DMS153 (cell line): ENCODE measurements around the gene KIF25.
"Not testable (repeated sequence)": the region's sequence is repeated elsewhere in the genome, so short reads cannot be mapped to it uniquely, and the experiment has no call there.

Experiments used
- DNase-seq: peaks from one replicate; lab custom pipeline; 2025; lab: John Stamatoyannopoulos, UW

KIF25 gene

DNA sequence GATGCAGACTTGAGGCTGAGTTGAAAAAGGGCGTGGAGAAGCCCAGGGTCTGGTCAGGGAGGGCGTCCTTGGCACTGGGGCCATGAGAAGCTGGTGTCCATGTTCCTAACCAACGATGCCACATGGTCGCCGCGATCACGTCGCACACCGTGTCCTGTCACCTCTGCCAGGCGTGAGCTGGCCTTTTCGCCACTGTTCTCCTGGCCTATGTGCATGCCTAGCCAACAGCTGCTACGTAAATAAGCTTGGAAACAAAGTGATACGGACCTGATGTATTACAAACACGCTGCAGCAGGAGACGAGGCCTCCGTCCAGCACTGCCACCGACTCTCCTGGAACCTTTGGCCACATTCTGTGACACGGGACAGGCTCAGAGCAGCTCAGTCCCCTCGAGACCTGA, 22.0 kb upstream of the KIF25 start:
- no peak for DNase-seq

DNA sequence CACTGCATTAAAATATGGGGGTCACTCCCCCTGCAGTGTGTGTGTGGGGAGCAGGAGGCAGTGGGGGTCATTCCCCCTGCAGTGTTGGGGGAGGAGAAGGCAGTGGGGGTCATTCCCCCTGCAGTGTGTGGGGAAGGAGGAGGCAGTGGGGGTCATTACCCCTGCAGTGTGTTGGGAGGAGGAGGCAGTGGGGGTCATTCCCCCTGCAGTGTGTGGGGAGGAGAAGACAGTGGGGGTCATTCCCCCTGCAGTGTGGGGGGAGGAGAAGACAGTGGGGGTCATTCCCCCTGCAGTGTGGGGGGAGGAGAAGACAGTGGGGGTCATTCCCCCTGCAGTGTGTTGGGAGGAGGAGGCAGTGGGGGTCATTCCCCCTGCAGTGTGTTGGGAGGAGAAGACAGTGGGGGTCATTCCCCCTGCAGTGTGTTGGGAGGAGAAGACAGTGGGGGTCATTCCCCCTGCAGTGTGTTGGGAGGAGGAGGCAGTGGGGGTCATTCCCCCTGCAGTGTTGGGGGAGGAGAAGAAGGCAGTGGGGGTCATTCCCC, 21.3 kb upstream of the KIF25 start:
- not testable (repeated sequence) for DNase-seq

DNA sequence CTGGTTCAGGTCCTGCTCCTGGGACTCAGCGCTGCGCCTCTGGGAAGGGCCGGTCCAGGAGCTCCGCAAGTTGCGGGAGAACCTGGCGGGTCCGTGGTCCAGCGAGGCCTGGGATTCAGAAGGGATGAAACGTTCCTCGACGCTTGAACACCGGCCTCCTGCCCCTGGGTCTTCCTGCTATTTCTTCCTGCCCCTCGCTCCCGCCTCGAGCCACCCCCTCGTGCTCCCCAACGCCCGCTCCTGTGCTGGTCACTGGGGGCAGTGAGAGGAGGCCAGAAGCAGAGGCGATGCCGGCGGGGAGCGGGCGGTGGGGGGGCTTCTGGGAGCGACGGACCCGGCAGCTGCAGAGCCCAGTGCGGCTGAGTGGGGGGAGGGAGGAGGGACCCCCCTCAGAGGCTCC, 20.8 kb upstream of the KIF25 start:
- no peak for DNase-seq

DNA sequence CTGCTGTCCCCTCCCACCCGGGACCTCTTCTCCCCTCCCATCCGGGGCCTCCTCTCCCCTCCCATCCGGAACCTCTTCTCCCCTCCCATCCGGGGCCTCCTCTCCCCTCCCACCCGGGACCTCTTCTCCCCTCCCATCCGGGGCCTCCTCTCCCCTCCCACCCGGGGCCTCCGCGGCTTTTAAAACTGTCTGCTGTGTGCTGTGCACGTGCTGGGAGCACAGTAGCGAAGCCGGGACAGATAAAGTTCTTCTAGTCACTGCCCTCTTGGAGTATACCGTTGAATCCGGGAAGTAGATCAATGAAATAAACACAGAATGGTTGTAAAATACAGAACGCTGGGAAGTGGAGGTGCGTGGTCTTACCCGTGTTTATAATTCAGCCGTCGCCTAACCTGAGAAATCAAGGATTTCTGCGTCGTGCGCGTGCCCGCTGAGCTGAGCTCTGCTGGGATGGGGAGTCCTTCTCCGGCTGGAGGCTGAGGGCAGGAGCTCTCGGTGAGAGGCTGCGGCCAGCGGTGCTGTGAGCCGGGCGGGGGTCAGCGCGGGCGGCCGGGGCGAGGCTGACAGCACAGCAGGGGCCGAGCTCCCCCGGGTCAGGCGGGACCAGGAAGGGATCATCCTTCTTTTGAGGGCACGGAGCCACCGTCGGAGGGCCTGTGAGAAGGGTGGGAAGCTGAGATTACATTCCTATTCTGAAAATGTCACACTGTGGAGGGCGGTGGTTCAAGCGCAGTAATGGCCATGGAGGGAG, 19.6 kb upstream of the KIF25 start:
- DNase-seq = no peak

DNA sequence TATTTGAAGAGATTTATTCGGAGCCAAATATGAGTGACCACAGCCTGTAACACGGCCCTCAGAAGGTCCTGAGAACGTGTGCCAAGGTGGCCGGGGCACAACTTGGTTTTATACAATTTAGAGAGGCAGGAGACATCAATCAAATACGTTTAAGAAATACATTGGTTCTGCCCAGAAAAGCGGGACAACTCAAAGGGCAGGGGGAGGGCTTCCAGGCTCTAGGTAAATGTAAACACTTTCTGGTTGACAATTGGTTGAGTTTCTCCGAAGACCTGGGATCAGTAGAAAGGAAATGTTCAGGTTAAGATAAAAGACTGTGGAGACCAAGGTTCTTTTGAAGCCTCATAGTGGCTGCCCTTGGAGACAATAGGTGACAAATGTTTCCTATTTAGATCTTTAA, 18.9 kb upstream of the KIF25 start:
- no peak for DNase-seq

DNA sequence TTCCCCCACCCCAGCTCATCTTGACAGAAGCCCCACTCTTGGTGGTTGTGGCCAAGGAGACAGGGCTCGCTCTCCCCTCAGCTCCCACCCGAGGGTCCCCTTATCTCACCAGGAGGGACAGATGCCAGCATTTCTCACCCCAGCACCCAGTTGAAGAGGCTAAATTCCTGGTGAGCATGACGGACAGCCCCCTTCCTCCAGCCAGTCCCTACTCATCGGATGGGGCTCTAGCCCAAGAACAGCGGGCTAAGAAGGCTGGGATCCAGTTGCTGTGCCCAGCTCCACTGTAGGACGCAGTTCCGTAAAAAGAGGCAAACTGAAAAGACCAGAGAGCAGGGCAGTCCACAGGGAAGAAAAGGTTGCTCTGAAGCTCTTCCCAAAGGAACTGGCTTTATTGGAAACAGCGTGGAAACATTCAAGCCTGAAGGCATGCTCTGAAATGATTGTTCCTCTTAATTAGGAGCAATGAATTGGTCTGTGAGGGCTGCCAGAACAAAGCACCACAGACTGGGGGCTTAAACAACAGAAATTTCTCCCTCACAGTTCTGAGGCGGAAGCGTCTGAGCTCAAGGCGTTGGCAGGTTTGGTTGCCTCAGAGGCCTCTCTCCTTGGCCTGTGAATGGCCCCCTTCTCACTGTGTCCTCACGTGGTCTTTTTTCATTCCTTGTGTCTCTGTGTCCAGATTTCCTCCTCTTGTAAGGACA, 17.9 kb upstream of the KIF25 start:
- DNase-seq = no peak

GRCh38 chr6:167980911-167981580, 16.4 kb upstream of the KIF25 start:
- DNase-seq = no peak

DNA sequence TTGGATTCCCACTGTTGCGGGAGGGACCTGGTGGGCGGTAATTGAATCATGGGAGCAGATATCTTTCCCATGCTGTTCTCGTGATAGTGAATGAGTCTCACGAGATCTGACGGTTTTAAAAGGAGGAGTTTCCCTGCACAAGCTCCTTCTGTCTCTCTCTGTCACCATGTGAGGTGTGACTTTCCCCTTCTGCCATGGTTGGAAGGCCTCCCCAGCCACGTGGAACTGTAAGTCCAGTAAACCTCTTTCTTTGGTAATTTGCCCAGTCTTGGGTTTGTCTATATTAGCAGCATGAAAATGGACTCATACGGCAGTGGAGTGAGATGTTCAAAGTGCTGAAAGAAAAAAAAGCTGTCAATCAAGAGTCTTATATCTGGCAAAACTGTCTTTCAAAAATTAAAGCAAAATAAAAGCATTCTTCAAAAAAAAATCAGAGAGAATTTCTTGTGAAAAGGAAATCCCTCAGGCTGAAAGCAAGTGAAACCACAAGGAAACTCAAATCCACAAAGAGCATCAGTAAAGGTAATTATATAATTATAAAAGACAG, 15.5 kb upstream of the KIF25 start:
- DNase-seq = no peak

GRCh38 chr6:167984144-167984719, 13.2 kb upstream of the KIF25 start:
- no peak for DNase-seq

DNA sequence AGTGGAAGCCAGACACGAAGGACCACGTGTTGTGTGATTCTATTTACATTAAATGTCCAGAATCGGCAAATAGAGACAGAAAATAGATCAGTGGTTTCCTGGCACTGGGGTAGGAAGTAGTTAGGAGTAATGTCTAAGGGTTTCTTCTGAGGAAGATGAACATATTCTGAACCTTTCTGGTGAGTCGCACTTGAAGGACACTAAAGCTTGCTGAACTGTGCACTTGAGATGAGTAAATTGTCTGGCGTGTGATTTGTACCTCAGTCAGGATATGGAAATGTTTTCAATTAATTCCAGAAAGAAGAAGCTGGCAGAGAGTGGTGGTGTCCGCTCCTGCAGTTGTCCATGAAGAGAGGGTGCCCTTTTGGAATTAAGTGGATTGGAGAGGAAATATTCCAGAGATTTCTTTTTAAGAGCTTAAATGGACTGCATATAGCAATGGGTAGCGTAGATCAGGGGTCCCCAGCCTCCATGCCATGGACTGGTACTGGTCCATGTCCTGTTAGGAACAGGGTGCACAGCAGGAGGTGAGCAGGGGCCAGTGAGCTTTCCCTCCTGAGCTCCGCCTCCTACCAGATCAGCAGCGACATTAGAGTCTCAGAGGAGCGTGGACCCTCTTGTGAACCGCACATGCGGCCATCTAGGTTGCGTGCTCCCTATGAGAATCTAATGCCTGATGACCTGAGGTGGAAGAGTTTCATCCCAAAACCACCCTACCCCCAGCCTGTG, 12.4 kb upstream of the KIF25 start:
- DNase-seq = no peak

DNA sequence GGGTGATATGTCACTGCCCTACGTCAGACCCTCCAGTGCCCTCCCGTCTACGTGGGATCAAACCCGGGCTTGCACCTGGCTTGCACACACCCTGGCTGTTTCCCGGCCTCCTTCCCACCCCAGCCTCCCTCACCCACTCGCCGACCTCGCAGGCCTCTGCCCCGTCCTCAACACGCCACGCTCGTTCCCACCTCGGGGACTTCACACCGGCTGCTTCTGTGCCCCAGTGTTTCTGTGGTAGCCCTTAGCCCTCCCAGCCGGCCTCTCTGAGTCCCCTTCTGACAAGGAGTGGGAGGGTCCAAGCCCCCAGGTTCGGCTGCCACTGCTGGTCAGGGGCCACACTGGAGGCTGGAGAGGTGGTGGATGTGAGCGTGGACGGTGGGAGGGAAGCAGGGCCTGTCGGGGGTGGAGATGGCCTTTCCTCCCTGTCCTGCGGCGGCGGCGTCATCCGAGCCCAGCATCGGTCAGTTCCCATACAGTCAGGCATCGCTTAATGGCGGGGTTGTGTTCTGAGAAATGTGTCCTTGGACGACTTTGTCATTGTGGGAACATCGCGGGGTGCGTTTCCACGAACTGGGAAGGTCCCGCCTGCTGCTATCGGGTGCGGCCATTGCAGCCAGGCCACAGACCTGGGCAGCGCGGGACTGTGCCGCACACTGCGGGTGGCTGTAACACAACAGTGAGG, 11.4 kb upstream of the KIF25 start:
- DNase-seq = no peak

DNA sequence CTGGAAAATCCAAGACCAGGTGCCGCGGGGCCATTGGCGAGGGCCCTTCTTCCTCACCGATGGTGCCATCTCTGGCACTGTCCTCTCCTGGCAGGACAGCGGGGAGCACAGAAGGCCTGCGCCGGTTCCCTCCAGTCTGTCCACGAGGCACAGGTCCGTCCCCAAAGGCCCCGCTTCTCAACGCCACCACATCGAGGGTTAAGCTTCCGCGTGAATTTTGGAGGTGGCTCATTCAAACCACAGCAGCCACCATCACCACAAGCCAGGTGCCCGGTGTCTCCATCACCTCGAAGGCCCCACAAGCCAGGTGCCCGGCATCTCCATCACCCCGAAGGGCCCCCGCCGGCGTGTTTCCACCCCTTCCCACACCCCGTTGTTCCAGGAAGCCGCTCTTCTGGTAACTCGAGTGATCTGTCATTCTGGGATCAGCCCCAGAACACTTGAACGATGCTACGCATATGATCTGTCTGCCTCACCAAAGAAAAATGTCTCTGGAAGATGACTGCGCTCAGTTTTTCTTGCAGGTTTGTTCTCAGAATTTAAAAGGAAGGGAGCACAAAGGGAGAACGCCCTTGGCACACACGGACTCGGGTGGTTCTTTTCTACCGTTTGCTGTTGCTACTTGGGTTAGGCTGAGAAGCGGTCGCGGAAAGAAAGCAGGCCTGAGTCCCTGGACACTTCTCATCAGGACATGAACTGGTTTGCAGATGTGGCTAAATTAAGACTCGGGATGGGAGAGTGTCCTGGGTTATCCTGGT, 9.9 kb upstream of the KIF25 start:
- no peak for DNase-seq

DNA sequence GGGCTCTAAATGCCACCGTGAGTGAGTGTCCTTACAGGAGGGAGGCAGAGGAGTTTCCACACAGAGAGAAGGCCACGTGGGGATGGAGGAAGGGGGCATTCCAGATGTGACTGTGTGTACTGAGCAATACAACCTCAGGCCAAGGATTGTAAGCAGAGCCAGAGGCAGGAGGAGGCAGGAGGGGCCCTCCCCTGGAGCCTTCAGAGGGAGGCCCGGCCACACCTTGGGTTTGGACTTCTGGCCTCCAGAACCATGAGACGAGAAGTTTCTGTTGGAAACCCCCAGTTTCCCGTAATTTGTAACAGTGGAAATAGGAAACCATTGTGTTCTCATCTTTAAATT, 9.3 kb upstream of the KIF25 start:
- no peak for DNase-seq

DNA sequence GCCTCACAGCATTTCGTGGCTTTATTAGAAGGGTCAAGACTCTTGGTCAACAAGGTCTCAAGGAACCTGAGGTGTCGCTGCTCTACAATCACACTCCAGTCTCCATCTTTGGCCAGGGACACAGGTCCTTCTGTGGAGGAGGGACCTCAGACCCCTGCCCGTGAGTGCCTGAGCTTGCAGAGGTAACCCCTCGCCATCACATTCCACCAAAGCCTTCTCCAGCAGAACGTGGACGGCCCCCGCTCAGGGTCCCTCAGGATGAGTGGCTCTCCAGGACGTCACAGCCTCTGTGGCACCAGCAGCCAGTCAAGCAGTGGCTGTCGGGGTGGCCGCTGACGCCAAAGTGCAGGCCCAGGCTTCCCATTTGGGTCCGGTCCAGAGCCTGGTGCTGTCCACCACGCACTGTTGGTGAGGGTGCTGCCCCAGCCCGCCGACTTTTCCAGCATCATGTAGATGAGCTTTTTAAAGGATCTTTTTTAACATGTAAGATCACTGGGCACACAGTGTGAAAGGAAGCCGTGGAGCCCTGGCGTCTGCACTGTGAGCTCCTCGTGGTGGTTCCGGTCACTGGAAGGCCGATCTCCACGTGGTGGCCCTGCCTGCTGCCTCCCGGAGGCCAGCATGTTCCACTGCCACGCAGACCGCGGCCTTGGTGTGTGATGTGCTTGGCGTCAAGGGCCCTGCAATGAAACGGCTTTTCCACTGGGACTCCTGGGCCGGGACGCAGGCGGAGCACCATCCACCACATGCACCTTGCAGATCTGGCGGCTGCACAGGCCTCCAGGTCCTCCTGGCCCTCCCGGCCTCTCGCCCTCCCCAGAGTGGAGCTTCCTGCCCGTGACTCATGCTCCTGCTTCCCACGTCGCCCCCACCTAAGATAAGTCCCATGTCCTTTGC, 8.3 kb upstream of the KIF25 start:
- DNase-seq = no peak

GRCh38 chr6:167990016-167990945, 7.2 kb upstream of the KIF25 start:
- no peak for DNase-seq

GRCh38 chr6:167993169-167993568, 4.3 kb upstream of the KIF25 start:
- DNase-seq = no peak

- DNase-seq = no peak
Measured at GRCh38 chr6:167993831-167994230, 3.6 kb upstream of the KIF25 start.

- no peak for DNase-seq
Measured at GRCh38 chr6:167995302-167995701, 2.2 kb upstream of the KIF25 start.
